Measurements from ENCODE around the gene PLEKHJ1. TPM values are rescaled to one million over a fixed set of nuclear protein-coding genes. Genes with fewer than 3 reads are reported as not detected.

Gene PLEKHJ1
- total RNA-seq, 4 donors from 2014 or later: 156 to 298 (median 227) TPM

GRCh38 chr19:2248136-2249009, 12.2 kb upstream of the PLEKHJ1 start:
- TF ChIP-seq, protein P1, sequence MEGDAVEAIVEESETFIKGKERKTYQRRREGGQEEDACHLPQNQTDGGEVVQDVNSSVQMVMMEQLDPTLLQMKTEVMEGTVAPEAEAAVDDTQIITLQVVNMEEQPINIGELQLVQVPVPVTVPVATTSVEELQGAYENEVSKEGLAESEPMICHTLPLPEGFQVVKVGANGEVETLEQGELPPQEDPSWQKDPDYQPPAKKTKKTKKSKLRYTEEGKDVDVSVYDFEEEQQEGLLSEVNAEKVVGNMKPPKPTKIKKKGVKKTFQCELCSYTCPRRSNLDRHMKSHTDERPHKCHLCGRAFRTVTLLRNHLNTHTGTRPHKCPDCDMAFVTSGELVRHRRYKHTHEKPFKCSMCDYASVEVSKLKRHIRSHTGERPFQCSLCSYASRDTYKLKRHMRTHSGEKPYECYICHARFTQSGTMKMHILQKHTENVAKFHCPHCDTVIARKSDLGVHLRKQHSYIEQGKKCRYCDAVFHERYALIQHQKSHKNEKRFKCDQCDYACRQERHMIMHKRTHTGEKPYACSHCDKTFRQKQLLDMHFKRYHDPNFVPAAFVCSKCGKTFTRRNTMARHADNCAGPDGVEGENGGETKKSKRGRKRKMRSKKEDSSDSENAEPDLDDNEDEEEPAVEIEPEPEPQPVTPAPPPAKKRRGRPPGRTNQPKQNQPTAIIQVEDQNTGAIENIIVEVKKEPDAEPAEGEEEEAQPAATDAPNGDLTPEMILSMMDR (IDR thresholded peaks at IDR 0.05): no peak
- TF ChIP-seq POLR2A (IDR thresholded peaks at IDR 0.05): no peak
- H3K27me3 ChIP-seq: peaks cover 0 to 39% of the 10 kb centered on the region in 2 donors
- H3K4me1 ChIP-seq: peaks cover 3 to 47% (median 24%) of the 10 kb centered on the region in 4 donors
- no peak overlapping the region for H3K27ac ChIP-seq
- no peak for DNase-seq
- H3K4me3 ChIP-seq: no peak overlapping the region
- H3K36me3 ChIP-seq: peaks cover 0 to 55% (median 0%) of the 10 kb centered on the region in 3 donors
- no peaks in the 10 kb centered on the region for H3K9me3 ChIP-seq

DNA sequence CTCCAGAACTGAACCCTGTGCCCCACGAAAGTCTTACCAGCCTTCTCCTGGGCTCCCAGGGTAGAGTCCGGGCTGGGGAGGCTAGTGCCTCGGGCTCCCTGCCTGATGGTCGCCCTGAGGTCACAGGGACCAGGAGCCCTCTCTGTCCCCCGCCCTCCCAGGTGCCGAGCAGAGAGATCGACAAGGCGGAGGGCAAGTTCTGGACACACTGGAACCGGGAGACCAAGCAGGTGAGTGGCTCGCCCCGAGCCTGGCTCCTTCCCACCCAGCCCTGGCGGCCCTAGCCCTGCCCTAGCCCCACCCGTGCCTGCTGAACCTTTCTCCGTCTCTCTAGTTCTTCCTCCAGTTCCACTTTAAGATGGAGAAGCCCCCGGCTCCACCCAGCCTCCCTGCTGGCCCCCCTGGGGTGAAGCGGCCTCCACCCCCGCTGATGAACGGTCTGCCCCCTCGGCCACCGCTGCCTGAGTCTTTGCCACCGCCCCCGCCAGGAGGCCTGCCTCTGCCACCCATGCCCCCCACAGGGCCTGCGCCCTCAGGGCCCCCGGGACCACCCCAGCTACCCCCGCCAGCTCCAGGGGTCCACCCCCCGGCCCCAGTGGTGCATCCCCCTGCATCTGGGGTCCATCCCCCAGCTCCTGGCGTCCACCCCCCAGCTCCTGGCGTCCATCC, 11.4 kb upstream of the PLEKHJ1 start:
- TF ChIP-seq POLR2A (IDR thresholded peaks at IDR 0.05): no peak
- TF ChIP-seq, protein P1 (IDR thresholded peaks at IDR 0.05): no peak
- Histone ChIP-seq H3K27me3 (peaks cover 0 to 31% of the 10 kb centered on the region in 2 donors), H3K27ac (no peak overlapping the region), H3K9me3 (no peaks in the 10 kb centered on the region), H3K4me3 (no peak overlapping the region), H3K36me3 (peaks cover 0 to 56% (median 0%) of the 10 kb centered on the region in 3 donors), H3K4me1 (peaks cover 5 to 47% (median 19%) of the 10 kb centered on the region in 4 donors)
- DNase-seq: no peak

GRCh38 chr19:2246801-2247361, 10.8 kb upstream of the PLEKHJ1 start:
- Histone ChIP-seq H3K27me3 (peaks cover 0 to 24% of the 10 kb centered on the region in 2 donors), H3K9me3 (no peaks in the 10 kb centered on the region), H3K36me3 (peaks cover 0 to 56% (median 0%) of the 10 kb centered on the region in 3 donors), H3K4me1 (peaks cover 9 to 47% (median 17%) of the 10 kb centered on the region in 4 donors), H3K27ac (no peak overlapping the region), H3K4me3 (no peak overlapping the region)
- DNase-seq: no peak
- TF ChIP-seq POLR2A (IDR thresholded peaks at IDR 0.05): no peak
- TF ChIP-seq, protein P1 (IDR thresholded peaks at IDR 0.05): no peak

- H3K36me3 ChIP-seq: peaks cover 0 to 56% (median 0%) of the 10 kb centered on the region in 3 donors
These were observed 10.0 kb upstream of the PLEKHJ1 start for GRCh38 chr19:2246014-2246620.

More at GRCh38 chr19:2246014-2246620, 10.0 kb upstream of the PLEKHJ1 start:
- no peak for TF ChIP-seq POLR2A (IDR thresholded peaks at IDR 0.05)
- TF ChIP-seq, protein P1 (IDR thresholded peaks at IDR 0.05): no peak
- Histone ChIP-seq H3K4me1 (peaks cover 9 to 47% (median 19%) of the 10 kb centered on the region in 4 donors), H3K27ac (no peak overlapping the region), H3K4me3 (no peak overlapping the region), H3K9me3 (no peaks in the 10 kb centered on the region), H3K27me3 (peaks cover 0 to 16% of the 10 kb centered on the region in 2 donors)
- no peak for DNase-seq
